Progenitor cell of endocrine pancreas (in vitro differentiated cells): ENCODE measurements around the gene BPI. TPM values are rescaled to one million over a fixed set of nuclear protein-coding genes. Genes with fewer than 3 reads are reported as not detected.

Experiments
- DNase-seq: peaks from one replicate; pipeline ENCODE4 v3.0.0; 2021; ENCODE audit warnings: low spot score; ENCODE audit not compliant: unreplicated experiment
- H3K27ac Mint-ChIP-seq: 2 replicates; pipeline ENCODE4 v1.8.0; 2021; ENCODE audit warnings: mild to moderate bottlenecking, moderate library complexity, mixed read lengths
- H3K27me3 Mint-ChIP-seq: 2 replicates; pipeline ENCODE4 v1.8.0; 2021; ENCODE audit warnings: mixed read lengths
- H3K36me3 Mint-ChIP-seq: 2 replicates; pipeline ENCODE4 v1.8.0; 2022; ENCODE audit warnings: mixed read lengths; ENCODE audit not compliant: insufficient read depth
- H3K4me1 Mint-ChIP-seq: 2 replicates; pipeline ENCODE4 v1.8.0; 2021; ENCODE audit warnings: low read depth, mixed read lengths
- H3K4me3 Mint-ChIP-seq: 2 replicates; pipeline ENCODE4 v1.8.0; 2021; ENCODE audit warnings: low read depth, mild to moderate bottlenecking, moderate library complexity, mixed read lengths
- H3K9me3 Mint-ChIP-seq: 2 replicates; pipeline ENCODE4 v1.8.0; 2021; ENCODE audit warnings: low read depth, mixed read lengths
- total RNA-seq: library from RNA; stranded (reverse); gene quantifications from 2 replicates; pipeline ENCODE4 v1.2.1, GENCODE V29; 2021
- TF ChIP-seq, protein P1 (sequence below): fragments of 200-600 bp; sonication (generic); IDR thresholded peaks from one replicate; pipeline ENCODE4 v1.5.0; 2021; ENCODE audit warnings: antibody characterized with exemption, mild to moderate bottlenecking; ENCODE audit not compliant: unreplicated experiment

The BPI gene
- total RNA-seq, 1 donor from 2014 or later, result not detected

DNA sequence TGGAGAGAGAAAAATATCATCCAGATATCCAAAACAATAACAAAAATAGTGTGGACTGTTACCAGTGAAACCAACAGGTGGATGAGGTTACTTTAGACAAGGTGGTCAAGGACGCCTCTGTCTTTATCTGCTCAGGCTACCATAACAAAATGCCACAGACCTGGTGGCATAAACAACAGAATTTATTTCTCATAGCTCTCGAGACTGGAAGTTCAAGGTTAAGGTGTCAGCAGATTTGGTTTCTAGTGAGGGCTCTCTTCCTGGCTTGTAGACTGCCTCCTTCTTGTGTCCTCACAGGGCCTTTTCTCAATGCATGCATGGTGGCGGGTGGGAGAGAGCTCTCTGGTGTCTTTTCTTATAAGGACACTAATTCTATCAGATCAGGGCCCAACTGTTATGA is 21.2 kb downstream of the BPI start:
- Mint-ChIP-seq H3K4me1 (no peaks in the 10 kb centered on the region), H3K36me3 (no peaks in the 10 kb centered on the region), H3K4me3 (no peak overlapping the region), H3K27ac (no peak overlapping the region), H3K27me3 (peaks cover 14% of the 10 kb centered on the region), H3K9me3 (no peaks in the 10 kb centered on the region)
- TF ChIP-seq, protein P1, sequence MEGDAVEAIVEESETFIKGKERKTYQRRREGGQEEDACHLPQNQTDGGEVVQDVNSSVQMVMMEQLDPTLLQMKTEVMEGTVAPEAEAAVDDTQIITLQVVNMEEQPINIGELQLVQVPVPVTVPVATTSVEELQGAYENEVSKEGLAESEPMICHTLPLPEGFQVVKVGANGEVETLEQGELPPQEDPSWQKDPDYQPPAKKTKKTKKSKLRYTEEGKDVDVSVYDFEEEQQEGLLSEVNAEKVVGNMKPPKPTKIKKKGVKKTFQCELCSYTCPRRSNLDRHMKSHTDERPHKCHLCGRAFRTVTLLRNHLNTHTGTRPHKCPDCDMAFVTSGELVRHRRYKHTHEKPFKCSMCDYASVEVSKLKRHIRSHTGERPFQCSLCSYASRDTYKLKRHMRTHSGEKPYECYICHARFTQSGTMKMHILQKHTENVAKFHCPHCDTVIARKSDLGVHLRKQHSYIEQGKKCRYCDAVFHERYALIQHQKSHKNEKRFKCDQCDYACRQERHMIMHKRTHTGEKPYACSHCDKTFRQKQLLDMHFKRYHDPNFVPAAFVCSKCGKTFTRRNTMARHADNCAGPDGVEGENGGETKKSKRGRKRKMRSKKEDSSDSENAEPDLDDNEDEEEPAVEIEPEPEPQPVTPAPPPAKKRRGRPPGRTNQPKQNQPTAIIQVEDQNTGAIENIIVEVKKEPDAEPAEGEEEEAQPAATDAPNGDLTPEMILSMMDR, result no peak
- DNase-seq, result no peak

DNA sequence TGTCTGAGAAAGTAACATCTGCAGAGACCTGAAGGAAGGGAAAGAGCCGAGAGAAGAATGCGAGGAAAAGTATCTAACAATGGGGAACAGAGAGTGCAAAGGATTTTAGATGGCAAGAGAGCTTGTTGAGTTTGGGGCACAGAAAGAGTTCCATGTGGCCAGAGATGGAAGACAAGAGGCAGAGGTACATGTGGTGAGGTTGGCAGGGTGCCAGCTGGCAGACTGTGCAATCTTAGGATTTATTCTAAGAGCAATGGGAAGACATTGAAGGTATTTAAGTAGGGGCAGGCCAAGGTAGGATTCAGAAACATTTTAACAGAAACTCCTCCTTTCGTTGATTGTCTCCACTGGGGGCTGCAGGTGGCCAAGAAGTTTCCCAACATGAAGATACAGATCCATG is 21.9 kb downstream of the BPI start:
- Mint-ChIP-seq H3K27me3 (peaks cover 10% of the 10 kb centered on the region), H3K36me3 (no peaks in the 10 kb centered on the region), H3K4me3 (no peak overlapping the region), H3K9me3 (no peaks in the 10 kb centered on the region), H3K4me1 (no peaks in the 10 kb centered on the region), H3K27ac (no peak overlapping the region)
- no peak for DNase-seq
- TF ChIP-seq, protein P1, result no peak

DNA sequence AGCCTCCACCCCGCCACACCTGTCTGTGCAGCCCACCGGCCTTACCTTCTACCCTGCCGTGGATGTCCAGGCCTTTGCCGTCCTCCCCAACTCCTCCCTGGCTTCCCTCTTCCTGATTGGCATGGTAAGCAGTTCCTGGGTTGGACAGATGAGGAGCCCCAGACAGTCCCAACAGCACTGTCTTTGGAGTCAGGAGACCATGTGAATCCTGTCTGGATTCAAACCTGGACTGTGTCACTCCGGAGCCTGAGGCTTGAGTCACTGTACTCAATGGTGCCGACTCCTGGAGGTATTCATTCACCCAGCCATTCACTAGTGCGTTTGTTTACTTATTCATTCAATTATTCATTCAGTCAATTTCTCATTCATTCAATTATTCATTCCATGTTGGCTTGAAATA is 22.4 kb downstream of the BPI start:
- H3K4me1 Mint-ChIP-seq, result no peaks in the 10 kb centered on the region
- TF ChIP-seq, protein P1, result no peak
- H3K27me3 Mint-ChIP-seq, result peaks cover 10% of the 10 kb centered on the region
- no peak overlapping the region for H3K27ac Mint-ChIP-seq
- H3K9me3 Mint-ChIP-seq, result no peaks in the 10 kb centered on the region
- no peaks in the 10 kb centered on the region for H3K36me3 Mint-ChIP-seq
- H3K4me3 Mint-ChIP-seq, result no peak overlapping the region
- DNase-seq, result no peak

DNA sequence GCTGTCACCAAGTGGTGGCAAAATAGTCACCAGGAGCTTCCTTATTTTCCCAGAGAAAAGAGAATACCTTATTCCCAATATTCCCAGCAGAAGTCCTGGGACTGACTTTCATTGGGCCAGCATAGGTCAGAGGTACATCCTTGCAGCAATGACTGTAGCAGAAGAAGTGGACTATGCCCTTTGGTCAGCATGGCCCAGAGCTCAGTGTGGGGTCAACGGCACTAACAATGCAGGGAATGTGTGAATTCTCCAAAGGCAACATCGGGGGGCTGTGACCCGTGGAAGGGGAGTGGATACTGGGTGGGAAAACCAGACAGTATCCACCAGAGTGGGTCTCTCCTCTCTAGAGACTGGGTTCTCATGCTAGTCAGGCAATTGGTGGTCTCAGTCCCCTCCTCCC is 26.7 kb downstream of the BPI start:
- TF ChIP-seq, protein P1, result no peak
- Mint-ChIP-seq H3K4me3 (no peak overlapping the region), H3K27ac (no peak overlapping the region)

DNA sequence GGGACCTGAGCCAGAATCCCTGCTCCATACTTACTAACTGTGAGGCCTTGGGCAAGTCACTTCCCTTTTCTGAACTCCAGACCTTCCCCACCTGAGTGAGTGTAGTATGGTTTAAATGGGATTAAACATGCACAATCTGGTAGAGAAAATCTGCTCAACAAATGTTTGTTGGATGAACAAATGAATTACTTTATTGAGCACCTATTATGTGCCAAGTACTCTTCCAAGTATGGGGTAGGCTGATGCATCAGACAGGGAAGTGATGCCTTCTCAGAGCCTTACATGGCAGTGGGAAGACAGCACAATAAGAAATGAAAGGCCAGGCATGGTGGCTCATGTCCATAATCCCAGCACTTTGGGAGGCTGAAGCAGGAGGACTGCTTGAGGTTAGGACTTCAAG is 27.3 kb downstream of the BPI start:
- Mint-ChIP-seq H3K9me3 (no peaks in the 10 kb centered on the region), H3K4me1 (no peaks in the 10 kb centered on the region), H3K36me3 (no peaks in the 10 kb centered on the region), H3K4me3 (no peak overlapping the region), H3K27me3 (peaks cover 28% of the 10 kb centered on the region), H3K27ac (no peak overlapping the region)
- TF ChIP-seq, protein P1, result no peak
- no peak for DNase-seq

More for the DNA sequence above, 26.7 kb downstream of the BPI start:
- no peaks in the 10 kb centered on the region for H3K36me3 Mint-ChIP-seq
- H3K27me3 Mint-ChIP-seq, result peaks cover 23% of the 10 kb centered on the region
- no peak for DNase-seq
- H3K4me1 Mint-ChIP-seq, result no peaks in the 10 kb centered on the region
- no peaks in the 10 kb centered on the region for H3K9me3 Mint-ChIP-seq

DNA sequence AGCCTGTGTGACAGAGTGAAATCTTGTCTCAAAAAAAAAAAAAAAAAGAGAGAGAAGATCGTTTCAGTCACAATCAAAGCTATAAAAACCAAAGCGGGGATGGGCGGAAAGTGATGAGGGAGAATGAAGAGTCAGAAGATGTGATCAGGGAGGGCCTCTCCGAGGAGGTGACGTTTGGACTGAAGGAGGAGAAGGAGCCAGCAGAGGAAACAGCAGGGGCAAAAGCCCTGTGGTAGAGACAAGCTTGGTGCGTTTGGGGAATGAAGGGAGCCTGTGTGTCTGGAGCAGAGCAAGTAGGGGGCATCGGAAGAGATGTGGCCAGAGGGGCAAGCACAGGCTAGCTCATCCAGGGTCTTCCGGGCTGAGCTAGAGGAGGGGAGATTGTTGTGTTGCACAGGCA is 27.9 kb downstream of the BPI start:
- Mint-ChIP-seq H3K9me3 (no peaks in the 10 kb centered on the region), H3K36me3 (no peaks in the 10 kb centered on the region), H3K27ac (no peak overlapping the region), H3K4me1 (no peaks in the 10 kb centered on the region), H3K27me3 (peaks cover 32% of the 10 kb centered on the region), H3K4me3 (no peak overlapping the region)
- no peak for DNase-seq
- TF ChIP-seq, protein P1, result no peak
